GM21717 (cell line): ENCODE measurements around the gene CEP85.
"Not testable (repeated sequence)": the region's sequence is repeated elsewhere in the genome, so short reads cannot be mapped to it uniquely, and the experiment has no call there.

Experiments
- ATAC-seq: cut with Tn5 transposase; IDR thresholded peaks from one replicate; pipeline ENCODE4 v1.9.1; 2021; ENCODE audit warnings: mild to moderate bottlenecking, moderate library complexity; ENCODE audit not compliant: unreplicated experiment

The CEP85 gene

DNA sequence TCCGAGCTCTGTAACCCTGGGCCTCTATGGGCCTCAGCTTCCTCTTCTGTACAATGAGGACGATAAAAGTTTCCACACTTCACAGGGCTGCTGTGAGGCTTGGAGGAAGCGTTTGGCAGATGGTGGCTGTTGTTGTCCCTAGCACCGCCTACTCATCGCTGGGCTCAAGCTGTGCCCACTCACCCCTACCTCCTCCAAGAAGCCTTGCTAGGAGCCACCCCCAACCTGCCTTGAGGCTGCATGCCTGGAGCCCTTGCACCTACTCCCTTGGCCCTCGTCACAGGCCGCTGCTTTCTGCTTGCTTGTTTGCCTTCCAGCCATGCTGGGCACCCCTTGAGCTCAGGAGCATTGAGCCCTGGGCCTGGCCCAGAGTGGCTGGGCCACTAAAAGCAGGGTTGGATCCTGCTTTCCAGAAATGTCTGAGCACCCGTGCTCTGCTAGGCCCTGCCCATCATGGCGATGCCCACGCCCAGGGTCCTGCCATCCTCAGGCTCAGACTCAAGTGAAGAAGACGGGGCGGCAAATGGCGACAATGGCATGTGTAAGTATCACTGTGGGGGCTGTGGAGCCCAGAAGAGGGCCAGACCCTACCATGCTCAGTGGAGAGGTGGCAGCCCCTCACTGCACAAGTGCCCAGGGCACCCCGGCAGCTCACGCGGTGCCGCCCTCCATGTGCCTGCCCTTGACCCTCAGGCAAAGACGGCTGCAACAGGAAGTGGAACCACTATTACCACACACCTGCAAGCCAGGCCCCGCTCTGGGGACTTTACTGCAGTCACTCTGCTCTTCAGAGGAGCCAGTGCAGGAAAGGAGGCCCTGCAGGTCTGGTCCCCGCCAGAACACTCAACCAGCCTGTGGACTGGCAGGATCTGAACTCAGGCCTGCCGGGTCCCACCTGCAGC, 55.4 kb downstream of the CEP85 start:
- ATAC-seq: no peak

DNA sequence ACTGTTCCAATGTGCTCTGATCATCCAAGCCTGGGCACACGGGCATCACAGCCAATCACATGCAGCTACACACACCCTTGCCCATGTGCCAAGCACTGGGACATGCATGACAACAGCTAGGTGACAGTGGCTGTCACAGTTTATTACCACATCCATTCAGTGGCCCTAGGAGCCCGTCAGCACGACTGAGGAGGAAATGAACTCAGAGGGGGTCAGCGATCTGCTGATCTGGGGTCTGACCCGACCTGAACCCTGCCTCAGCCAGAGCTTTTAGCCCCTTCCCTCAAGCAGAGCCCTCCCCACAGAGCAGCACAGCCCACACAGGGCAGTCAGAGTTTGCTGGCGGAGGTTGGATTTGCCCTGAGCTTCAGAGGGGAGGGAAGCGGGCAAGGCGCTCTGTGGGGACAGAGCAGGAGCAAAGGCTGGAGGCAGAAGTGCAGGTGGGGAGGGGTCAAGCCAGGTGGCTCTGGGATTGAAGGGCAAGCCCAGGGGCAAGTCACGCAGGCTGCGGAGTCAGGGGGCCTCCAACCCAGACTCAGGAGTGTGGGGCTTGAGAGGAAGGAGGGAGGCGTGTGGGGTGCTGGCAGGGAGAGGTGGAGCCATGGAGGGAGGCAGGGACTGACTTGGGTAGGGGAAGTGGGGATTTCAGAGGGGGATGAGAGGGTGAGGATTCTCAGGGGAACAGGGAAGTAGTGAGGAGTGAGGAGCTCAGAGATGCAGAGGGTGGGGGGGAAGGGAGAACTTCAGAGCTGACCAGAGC, 56.3 kb downstream of the CEP85 start:
- no peak for ATAC-seq

DNA sequence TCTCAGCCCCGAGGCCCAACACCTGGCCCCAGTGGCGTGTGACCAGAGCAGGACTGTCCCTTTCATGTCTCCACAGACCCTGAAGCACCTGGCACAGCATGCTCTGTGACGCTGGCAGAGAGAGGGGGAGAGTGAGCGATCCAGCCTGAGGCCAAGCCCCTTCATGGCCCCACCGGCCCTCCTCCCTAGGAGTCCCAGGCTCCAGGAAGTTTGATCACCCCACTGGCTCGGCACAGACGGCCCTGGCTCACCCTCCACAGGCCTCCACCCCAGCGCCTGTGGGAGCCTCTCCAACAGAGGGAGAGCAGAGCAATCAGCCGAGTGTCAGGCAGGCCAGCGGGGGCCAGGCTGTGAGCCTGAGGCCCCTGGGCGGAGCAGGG, 56.9 kb downstream of the CEP85 start:
- ATAC-seq: no peak

DNA sequence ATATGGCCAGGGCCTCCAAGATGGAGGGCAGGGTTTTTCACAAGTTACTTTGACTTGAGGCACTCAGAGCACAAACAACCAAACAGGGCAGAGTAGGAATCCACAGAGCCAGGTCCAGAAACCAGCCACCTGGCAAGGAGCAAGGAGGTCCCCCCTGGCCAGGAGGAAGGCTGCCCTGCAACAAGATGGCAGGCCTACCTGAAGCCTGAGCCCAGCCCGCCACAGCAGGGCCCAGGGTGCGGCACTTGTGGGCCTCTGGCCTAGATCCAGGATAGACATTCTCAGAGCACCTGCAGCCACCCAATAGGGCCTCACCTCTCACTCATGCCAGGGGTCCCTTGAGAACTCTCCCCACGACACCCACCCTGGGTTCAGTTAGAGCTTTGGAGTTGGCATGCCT, 57.4 kb downstream of the CEP85 start:
- no peak for ATAC-seq

DNA sequence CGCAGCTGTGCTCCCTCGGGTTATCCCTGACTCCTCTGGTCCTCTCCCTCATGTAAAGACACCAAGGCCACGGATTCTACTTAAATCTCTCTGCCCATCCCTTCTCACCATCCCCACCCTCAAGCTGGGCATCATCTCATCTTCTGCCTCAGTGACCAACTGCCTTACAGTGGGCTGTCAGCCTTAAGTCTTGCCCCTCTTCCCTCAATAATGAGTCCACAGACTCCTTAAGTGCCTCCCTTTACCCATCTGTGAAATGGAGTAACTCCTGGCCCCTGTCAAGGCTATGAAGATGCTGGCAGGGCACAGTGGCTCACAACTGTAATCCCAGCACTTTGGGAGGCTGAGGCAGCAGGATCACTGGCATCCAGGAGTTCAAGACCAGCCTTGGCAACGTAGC, 57.9 kb downstream of the CEP85 start:
- ATAC-seq: no peak

DNA sequence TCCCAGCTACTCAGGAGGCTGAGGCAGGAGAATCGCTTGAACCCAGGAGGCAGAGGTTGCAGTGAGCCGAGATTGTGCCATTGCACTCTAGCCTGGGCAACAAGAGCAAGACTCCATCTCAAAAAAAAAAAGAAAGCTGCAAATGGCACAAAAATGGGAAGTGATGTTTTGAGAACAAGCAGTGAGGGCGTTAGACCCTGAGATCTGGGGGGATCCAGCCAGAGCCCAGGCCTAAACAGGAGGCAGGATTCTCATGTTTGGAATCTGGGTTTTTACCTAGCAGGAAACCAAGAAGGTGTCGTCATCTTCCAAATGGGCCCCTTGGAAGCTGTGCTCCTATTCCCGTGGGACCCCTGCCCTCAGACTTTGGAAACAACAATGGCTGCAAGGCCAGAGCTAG, 58.7 kb downstream of the CEP85 start:
- ATAC-seq: not testable (repeated sequence)

DNA sequence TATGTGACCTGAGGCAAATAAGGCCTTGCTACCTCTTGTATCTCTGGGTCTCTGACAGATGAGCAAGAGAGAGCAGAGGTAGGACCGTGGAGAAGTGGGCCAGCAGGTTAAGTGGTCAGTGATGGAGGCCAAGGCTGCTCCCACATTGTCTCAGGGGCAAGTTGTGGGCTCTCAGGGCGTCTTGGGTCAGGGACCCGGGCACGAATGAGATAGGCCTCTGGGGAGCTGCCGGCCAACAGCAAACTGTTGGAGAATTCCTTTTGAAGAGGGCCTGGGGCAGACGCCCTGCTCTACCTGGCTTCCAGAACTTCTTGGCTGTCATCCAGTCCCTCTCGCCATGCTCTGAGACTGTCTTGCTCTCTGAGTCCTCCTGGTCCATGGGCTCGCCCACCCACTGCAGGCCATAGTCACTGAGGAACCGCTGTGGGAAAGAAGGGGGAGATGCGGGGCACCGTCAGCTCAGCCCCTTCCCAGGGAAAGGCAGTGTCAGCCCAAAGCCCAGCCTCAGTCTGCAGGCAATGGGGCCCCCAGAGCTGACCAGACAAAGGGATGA, 60.0 kb downstream of the CEP85 start:
- no peak for ATAC-seq

DNA sequence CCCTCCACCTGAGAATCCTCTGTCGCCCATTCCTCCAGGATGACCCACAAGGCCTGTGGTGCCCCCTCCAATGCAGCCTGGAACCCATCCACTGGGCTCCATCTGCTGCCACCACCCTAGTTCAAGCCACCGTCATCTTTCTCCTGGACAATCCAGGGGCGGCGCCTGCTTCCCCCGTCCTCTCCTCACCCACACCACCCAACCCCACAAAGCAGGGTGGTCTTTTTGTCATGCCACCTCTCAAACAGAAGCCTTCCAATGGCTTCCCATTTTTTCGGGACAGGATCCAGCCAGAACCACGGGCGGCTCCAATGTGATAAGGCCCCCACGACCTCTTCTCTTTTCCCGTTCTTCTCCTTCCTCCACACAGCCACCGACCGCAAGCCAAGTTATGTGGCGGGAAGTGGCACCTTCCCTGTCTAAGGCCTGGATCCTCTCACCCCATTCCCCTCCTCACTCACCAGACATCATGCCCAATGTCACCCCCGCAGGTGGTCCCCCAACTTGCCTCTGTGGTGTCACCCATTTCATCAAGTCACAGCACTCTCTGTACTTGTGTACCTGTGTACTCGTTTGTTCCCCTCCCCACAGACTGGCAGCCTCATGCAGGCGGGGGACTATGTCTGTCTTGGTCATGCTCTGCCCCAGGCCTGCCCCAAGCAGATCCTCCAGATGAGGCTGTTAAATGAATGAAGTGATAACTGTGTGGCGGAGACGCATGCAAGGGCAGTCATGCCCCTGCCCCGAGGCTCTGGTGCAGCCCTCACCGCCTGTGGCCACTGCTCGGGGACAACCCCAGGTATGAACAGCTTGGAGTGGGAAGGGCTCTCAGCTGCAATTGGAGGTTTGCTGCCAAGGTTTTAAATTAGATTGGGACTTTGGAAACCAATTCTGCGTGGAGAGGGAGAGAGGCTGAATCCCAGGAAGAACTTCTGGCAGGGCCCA, 61.5 kb downstream of the CEP85 start:
- ATAC-seq: no peak

DNA sequence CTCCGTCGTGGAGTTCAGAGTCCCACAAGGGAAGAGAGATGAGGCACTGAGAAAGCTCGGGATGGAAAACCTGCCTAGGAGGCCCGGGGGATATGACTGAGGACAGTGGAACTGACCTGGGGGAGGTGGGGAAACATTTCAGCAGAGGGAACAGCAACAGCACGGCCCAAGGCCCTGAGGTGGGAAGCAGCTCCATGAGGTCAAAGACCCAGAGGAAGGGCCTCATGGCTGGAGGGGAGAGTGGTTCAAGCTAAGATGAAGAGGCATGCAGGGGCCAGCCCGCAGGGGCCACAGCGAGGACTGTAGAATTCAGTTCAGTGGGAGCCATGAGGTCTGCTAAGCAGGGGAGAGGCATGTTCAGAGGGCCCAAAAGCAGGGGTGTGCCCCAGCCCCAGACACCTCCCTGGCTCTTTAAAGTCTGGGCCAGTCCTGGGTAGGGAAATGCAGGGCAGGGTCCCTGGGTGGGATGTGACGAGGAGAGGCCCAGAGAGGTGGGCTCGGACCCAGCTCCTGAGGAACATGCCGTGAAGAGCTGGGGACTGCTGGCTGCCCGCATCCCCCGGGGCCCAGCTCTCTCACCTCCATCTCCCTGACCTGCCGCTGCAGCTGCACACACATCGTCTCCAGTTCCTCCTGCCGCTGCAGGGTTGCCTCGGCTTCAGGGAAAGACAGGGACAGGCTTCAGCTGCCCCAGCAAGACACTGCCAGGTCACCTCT, 62.5 kb downstream of the CEP85 start:
- ATAC-seq: no peak

DNA sequence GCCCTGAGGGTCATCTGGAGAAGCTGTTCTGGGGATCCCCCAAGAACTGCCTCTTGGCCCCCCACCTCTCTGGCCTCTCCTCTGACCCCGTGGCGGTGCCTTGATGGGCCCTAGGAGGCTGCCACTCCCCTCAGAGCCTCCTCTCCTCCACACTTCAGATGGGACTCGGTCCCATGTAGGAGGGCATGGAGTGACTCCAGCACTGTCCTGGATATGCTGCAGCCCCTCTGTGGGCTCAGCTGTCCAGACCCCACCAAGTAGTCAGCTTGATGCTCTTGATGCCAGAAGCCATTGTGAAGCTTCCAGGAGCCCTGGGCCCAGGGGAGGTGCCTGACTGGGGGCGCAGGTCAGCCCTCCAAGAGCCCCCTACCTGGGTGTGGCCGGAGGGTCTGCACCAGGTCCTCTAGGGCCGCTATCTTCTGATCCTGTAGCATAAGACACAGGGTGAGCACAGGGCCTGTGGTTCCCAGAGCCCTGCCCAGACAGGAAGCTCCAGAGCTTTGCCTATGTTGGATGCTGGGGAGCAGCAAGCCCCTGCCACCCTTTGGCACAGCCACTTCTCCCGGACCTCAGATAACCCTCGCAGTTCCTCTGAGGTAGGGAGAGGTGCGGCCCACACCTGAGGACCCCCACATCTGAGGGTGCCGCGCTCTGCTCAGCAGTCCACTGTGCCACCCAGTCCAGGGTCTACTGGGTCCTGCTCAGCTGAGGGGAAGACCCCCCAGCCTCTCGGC, 63.2 kb downstream of the CEP85 start:
- ATAC-seq: no peak

DNA sequence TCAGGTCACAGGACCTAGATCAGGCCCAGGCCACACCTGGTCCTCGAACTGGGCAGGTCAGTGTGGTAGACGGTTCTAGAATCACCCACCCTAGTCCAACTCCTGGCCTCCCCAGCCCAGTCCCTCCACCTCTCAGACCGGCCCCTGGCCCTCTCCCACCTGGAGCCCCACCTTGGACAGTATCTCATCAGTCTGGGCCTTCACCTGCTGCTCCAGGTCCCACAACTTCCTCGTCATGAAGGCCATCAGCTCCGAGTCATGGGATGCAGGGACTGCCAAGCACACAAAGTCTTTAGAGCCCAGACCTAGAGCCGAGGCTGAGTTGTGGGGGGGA, 63.8 kb downstream of the CEP85 start:
- ATAC-seq: no peak

DNA sequence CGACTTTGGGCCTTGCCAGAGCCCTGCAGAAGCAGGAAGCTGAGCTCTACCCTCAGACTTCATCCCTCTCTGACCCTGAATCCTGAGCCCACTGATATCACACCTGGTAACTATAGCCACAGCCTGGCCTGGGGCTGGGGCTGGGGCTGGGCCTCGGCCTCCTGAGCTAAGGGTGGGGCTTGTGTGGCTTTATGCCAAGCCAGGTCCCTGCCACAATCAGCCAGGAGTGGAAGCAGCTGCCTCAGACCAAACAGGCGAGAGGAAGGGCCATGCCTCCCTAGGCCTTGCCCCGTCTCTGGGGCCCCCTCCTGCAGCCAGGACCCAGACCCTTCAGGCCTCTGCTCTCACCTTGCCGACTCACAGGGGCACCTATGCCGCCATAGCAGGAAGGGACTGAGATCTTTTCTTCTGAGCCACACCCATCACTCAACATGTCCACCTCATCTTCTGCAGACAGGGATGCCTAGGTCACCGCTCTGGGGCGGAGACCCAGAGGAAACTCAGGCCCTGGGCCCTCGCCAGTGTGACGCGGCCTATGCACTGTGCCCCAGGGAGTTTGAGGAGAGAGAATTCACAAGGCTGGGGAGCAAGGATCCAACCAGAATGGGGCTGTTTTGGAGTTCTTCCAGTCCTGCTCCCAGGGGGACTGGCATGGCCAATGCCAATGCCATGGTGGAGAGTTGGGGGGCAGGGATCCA, 66.7 kb downstream of the CEP85 start:
- ATAC-seq: no peak

DNA sequence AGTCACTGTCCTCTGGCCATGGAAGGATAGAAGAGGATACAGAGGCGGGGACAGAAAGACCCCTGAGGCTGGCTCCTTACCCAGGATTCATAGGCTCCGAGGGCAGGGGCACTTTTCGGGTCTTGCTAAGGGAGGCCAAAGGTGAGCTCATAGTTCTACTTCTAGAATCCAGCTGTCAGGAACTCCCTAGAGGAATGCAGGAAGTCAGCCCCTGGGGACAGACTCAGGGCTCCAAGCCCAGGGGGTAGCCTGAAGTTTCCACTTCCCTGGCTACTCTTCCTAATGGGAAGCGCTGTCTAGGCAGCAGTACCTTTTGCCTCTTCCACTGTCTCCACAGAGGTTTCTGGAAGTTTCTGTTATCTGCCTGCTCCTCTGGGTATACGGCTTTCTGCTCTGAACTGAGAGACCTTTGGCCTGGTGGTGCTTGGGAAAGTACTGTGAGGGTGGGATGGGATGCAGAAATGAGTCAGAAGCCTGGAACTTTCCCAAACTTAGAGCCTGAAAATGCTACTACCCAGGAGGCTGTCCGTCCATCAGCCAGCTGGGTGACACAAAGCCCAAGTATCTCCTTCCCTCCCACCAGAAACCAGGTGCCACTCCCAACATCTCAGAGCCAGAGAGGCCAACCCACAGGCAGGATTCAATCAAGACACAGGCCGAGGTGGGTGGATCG, 68.9 kb downstream of the CEP85 start:
- ATAC-seq: no peak

DNA sequence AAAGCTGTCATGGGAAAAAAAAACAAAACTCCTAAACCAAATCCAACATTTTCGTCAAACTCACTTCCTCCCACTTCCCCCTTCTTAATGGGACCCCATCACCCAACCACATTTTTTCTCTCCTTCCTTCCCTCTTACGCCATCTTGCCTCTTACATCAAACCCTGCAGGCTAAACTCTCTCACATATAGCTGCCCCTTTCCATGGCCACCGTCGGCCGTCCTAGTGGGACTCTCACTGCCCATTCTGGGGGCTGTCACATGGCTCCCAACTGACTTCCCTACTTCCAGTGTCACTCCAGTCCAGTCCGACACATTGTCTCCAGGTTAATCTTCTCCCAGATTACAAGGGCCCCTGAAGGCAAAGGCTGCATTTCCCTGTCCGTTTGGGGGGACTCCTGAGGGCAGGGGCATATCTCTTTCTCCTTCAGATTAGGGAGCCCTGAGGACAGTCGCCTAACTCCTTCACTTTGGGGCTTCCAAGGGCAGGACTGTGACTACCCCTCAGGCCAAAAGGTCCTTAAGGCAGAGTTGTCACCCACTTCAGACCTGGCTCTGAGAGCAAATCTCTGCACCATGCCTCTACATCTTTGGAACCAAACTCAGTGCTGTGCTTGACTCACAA, 71.8 kb downstream of the CEP85 start:
- ATAC-seq: peak; percentile 3

DNA sequence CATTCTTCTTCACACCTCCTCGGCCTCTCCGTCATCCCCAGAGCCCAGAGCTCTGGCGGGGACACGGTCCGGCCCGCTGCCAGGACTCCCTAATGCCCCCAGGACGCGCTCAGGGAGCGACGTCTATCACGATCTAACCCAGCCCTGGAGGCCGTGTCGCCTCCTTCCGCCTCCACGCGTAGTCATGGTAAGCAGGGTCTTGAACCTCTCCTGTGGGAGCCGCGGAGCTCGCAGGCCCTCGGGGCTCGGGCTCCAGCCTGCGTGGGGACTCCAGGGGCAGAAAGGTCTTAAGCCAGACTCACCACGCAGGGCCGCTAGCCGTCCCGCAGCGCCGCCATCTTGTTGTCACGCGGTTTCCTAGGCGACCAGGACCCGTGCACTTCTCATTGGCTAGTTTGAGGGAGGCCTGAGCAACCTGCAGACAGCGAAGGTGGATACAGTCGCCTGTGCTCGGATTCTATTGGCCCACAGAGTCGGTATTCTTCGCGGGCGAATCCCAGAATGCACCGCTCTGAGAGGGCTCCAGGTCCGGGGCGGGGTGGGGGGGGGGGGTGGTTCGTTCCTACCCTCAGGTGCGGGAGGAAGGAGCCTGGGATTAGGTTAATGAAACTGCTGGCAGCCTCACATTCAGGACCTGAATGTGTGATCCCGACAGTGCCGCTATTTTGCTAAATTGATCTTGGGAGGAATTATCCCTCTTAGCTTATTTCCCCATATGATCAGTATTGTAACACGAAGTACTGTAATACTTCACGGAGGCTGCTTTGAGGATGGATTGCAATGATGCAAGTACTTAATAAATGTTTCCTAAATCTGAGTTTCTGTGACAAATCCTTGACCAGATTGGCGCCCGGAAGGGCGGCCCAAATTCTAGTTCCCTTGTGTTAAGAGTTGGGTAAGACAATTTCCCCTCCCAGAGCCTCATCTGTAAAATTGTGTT, 72.6 kb downstream of the CEP85 start, which contains the start of gene UBXN11:
Gene UBXN11 (minus strand): TSS at position 347 of the 940 bp plus-strand sequence. CDS start 3,753 bp downstream, outside the sequence.
- peak; percentile 95 for ATAC-seq

DNA sequence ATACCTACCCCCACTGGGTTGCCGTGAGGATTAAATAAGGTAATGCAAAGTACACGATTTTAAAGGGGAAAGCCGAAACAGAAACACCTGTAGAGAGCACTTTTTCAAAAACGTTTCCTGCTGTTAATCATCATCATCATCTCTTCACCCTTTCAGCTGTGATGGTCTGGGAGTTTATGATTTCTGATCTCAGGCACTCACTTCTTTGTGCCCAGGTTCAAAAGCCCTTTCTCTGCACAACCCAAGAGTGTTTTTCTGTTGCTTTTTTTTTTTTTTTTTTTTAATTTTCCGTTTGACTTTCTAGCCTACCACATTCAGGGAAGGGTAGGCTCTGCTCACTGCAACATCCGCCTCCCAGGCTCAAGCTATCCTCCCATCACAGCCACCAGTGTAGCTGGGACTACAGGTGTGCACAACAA, 73.4 kb downstream of the CEP85 start:
- no peak for ATAC-seq
